LNCAP (cell line): Measurements from ENCODE around the gene SLC16A12.

Experiments used
- TF ChIP-seq, protein P1 (sequence below): fragments of 450-650 bp; IDR thresholded peaks from 2 replicates; pipeline ENCODE4 v1.5.1; 2017; ENCODE audit warnings: mild to moderate bottlenecking

SLC16A12 gene, protein sequence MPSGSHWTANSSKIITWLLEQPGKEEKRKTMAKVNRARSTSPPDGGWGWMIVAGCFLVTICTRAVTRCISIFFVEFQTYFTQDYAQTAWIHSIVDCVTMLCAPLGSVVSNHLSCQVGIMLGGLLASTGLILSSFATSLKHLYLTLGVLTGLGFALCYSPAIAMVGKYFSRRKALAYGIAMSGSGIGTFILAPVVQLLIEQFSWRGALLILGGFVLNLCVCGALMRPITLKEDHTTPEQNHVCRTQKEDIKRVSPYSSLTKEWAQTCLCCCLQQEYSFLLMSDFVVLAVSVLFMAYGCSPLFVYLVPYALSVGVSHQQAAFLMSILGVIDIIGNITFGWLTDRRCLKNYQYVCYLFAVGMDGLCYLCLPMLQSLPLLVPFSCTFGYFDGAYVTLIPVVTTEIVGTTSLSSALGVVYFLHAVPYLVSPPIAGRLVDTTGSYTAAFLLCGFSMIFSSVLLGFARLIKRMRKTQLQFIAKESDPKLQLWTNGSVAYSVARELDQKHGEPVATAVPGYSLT

GRCh38 chr10:89535171-89536012 is at the start of gene SLC16A12:
Gene SLC16A12 (minus strand): TSS chr10:89535594. CDS start chr10:89462578, 73,016 bp downstream.
- TF ChIP-seq, protein P1, sequence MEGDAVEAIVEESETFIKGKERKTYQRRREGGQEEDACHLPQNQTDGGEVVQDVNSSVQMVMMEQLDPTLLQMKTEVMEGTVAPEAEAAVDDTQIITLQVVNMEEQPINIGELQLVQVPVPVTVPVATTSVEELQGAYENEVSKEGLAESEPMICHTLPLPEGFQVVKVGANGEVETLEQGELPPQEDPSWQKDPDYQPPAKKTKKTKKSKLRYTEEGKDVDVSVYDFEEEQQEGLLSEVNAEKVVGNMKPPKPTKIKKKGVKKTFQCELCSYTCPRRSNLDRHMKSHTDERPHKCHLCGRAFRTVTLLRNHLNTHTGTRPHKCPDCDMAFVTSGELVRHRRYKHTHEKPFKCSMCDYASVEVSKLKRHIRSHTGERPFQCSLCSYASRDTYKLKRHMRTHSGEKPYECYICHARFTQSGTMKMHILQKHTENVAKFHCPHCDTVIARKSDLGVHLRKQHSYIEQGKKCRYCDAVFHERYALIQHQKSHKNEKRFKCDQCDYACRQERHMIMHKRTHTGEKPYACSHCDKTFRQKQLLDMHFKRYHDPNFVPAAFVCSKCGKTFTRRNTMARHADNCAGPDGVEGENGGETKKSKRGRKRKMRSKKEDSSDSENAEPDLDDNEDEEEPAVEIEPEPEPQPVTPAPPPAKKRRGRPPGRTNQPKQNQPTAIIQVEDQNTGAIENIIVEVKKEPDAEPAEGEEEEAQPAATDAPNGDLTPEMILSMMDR: no peak

DNA sequence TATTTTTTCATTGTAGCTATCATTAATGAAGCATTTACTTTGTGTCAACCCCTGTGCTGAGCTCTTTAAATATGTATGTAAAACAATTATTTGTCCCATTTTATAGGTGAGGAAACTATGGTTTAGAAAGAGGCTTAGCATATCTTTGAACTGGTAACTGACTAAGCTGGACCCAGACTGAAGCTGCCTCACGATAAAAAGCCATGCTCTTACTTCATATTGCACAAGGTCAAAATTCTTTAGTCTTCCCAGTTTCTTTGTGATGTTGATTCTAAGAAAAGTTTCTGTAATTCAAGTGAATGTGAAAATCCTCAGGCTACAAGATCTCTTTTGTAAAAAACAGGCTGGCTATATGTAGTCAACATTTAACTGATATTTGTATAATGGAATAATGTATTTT is 46.6 kb upstream of the SLC16A12 start:
- TF ChIP-seq, protein P1: no peak

DNA sequence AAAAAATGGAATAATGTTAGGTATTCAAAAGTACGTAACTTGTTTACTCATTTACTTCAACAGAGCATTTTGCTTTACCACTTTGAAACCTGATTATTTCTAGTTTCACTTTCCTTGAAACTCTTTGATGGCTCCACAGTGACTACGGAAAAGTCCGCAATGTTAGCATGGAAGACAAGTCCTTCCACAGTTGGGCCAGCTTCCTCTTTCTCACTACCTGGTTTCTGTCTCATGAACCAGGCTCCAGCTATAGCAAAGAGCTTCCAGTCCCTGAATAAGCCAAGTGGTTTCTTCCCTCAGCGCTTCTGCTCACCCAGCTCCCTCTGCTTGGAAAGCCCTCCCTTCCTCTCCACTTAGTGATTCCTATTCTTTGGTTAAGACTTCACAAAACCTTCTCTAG is 44.8 kb upstream of the SLC16A12 start:
- TF ChIP-seq, protein P1: no peak

DNA sequence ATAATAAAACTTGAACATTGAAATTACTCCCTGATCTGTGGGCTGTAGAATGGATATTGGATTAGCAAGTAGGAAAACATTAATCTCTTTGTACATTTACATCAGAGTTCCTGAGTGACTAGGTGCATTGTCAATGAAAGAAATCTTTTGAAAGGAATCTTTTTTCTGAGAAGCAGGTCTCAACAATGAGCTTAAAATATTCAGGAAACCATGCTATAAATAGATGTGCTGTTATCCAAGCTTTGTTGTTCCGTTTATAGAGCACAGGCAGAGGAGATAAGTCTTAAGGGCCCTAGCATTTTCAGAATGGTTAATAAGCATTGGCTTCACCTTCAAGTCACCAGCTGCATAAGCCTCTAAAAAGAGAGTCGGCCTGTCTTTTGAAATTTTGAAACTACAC is 41.3 kb upstream of the SLC16A12 start:
- TF ChIP-seq, protein P1: no peak

- TF ChIP-seq, protein P1: no peak
These were observed 40.6 kb upstream of the SLC16A12 start for GRCh38 chr10:89576022-89576421.

- TF ChIP-seq, protein P1: no peak
These were observed 39.6 kb upstream of the SLC16A12 start for GRCh38 chr10:89575031-89575430.

DNA sequence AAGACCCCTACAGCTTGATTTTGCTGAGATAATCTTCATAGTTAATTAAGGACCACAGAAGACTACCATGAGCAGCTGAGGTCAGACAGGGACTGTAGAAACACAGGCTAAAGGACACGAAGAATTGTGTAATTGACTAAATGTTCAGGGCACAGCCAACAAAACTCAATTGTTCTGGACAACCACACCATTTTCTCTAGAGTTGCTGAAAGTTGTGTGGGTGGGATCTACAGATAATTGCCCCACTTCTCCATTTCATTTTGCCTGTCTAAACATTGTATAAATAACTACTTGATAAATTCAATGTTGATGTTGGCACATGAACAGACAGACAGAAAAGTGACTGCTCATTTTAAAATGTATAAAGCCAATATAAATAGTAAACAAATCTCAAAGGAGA is 39.0 kb upstream of the SLC16A12 start:
- TF ChIP-seq, protein P1: no peak
